ENCODE data around the gene CNTNAP2.

- TF ChIP-seq HMGXB4 (CRISPR knock-in tag; IDR thresholded peaks at IDR 0.05; ENCODE audit: borderline replicate concordance in 1 of 2, low read depth in 1 of 2), result no peak
- no peak for TF ChIP-seq ZNF747 (CRISPR knock-in tag; IDR thresholded peaks at IDR 0.05; ENCODE audit: borderline replicate concordance)
- TF ChIP-seq NFIB (CRISPR knock-in tag; IDR thresholded peaks at IDR 0.05; ENCODE audit: borderline replicate concordance), result no peak
These were observed 2128.8 kb downstream of the CNTNAP2 start for GRCh38 chr7:148245381-148245780.
